ENCODE data around the gene FOXN1.
"Not testable (repeated sequence)": the region's sequence is repeated elsewhere in the genome, so short reads cannot be mapped to it uniquely, and the experiment has no call there.

The FOXN1 gene

GRCh38 chr17:28501421-28502284 is 4.5 kb upstream of the FOXN1 start:
- no peak for DNase-seq

GRCh38 chr17:28503420-28503819 is 2.7 kb upstream of the FOXN1 start:
- DNase-seq: no peak

GRCh38 chr17:28506763-28507487 is 777 bp downstream of the FOXN1 start:
- no peak for DNase-seq

- DNase-seq: no peak
Measured at GRCh38 chr17:28507567-28508203, 1.5 kb downstream of the FOXN1 start.

- DNase-seq: no peak
Measured at GRCh38 chr17:28508211-28508724, 2.1 kb downstream of the FOXN1 start.

- no peak for DNase-seq
Measured at GRCh38 chr17:28509789-28510188, 3.6 kb downstream of the FOXN1 start.

GRCh38 chr17:28511858-28512461 is 5.8 kb downstream of the FOXN1 start:
- no peak for DNase-seq

DNA sequence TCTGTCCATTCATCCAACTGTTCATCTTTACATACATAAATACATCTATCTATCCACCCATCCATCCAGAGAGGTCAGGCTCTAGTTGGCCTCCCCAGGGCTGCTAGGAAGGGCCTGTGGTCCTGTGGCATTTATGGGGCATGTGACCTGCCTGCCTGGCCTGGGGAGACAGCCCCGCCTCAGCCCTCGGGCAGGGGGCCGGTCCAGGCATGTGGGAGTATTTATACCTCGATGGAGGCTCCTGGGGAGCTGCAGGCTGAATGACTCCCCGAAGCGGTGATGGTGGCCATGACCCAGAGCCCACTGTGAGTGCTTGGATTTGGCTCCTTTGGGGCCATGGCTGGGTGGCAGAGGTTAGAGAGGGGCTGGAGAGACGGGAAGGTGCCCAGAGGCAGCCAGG is 7.3 kb downstream of the FOXN1 start:
- no peak for DNase-seq

DNA sequence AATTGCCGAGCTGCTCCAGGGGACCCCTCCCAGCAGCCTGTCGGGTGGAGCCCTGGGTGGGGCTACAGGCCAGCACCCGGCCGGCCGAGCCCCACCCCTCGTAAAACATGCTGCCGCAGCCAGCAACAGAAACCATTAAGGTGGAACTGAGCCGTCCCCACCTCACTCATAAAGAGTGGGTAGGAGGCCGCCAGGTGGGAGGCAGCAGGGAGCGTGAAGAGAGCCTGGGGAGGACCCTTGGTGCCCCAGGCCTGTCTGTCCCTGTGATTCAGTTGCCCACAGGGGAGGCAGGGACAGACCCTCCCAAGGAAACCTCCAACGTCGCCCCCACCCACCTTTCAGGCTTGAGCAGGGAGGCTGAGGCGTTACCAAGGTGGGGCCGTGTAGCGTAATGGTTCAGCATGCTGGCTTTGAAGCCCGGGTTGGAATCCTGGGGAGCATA is 8.4 kb downstream of the FOXN1 start:
- no peak for DNase-seq

- no peak for DNase-seq
Measured at GRCh38 chr17:28515518-28515917, 9.4 kb downstream of the FOXN1 start.

GRCh38 chr17:28518132-28518531 is 12.0 kb downstream of the FOXN1 start:
- DNase-seq: no peak

DNA sequence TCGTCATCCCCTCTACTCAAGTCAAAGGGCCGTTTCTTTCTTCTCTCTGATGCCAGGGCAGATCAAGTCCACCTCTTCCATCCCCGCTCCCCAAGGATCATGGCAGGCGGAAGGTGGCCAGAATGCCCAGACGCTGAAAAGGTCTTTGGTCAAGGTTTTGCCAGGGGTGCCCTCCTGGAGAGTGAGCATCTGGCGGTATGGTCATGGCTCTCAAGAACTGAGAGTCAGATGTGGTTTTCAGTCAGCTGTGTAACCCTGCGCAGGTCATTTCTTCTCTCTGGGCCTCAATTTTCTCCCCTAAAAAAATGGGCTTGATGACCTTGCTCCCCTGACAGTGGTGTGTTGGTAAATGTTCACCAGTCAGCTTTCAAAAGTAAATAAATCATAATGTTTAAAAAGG is 12.4 kb downstream of the FOXN1 start:
- no peak for DNase-seq

DNA sequence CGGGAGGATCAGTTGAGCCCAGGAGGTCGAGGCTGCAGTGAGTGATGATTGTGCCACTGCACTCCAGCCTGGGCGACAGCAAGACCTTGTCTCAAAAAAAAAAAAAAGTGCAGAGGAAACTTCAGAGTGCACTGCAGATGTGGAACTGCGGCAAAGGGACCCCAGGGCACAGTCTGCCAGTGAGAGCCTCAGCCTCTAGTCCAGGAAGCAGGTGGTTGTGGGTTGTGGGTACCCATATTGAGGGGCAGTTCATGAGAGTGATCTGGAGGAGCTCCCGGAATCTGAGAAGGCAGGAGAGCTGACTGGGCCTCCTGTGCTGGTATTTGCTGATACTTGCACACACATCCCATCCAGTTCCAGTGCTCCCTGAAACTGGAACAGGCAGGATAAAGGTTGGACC is 13.1 kb downstream of the FOXN1 start:
- no peak for DNase-seq

DNA sequence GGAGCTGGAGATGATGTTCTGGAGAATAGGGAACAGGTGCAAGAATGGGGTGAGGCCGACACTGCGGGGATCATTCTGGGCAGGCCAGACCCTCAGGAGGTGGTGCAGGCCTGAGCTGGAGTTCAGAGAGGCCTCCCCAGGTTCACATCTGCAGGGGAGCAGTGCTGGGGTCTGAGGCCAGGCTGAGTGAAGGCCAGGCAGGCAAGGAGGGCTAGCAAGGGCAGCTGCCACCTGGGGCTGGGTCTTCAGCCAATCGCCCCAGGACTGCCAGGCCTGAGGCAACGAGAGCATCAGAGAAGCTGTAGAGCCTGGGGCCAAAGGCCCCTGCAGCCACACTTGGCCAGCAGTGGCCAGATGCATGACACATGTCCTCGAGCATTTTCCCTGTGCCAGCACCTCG is 14.5 kb downstream of the FOXN1 start:
- DNase-seq: no peak

DNA sequence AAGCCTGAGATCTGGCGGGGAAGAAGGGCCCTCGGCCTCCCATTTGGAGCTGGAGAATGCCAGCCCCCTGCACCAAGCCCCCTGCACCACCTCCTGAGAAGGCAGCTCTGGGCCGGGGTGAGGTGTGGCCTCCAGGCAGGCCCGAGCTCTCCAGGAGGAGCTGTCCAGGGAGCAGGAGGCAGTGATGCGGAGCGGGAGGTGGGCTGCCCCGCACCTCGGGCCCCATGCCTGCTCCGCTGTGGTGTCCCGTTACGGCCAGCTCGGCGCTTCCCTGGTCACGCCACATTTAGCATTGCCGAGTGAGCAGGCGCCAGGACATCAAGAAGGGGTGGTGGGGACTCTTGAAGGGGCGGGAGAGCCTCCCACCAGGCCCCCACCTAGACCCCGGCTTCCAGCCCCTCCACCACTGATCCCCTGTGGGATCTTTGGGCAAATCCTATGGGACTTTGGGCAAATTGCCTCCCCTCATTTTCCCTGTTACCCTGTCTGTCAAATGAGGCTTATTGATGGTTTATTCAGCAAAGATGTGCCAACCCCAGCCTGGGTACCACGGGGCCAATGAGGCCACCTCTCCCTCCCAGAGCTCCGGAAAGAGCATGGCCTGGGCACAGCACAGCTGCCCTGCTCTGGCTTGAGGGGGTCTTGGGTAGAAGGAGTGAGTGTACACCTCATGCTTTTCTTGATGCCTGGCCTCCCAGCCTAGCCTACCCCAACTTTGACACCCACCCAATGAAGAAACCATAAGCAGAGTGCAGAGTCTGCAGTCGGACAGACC is 15.3 kb downstream of the FOXN1 start:
- DNase-seq: no peak

DNA sequence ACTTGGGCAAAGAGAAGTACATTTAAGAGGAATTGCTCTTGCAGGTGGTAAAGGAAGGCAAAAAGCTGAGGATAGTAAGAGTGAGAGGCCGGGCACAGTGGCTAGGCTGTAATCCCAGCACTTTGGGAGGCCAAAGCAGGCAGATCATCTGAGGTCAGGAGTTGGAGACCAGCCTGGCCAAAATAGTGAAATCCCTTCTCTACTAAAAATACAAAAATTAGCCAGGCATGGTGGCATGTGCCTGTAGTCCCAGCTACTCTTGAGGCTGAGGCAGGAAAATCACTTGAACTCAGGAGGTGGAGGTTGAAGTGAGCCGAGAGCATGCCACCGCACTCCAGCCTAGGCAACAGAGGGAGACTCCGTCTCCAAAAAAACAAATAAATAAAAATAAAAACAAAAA is 16.1 kb downstream of the FOXN1 start:
- DNase-seq: not testable (repeated sequence)

DNA sequence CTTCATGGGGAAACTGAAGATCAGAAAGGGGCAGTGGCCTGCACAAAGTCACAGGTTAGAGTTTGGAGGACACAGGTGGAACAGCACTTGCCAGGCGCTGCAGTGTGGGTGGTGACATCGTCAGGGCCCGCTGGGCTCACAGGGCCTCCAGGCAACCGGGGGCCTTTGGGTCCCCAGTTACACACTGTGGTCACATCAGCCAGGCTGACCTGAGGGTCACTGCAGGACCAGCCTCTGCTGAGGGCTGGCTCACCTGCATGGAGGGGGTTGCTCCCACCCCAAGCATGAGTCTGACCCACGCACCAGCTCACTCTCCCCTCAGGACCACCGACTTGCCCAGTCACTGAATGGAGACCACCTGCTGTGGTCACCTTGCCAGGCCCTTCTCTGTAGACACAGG is 17.0 kb downstream of the FOXN1 start:
- DNase-seq: no peak

- DNase-seq: no peak
Measured at GRCh38 chr17:28523876-28524275, 17.7 kb downstream of the FOXN1 start.

DNA sequence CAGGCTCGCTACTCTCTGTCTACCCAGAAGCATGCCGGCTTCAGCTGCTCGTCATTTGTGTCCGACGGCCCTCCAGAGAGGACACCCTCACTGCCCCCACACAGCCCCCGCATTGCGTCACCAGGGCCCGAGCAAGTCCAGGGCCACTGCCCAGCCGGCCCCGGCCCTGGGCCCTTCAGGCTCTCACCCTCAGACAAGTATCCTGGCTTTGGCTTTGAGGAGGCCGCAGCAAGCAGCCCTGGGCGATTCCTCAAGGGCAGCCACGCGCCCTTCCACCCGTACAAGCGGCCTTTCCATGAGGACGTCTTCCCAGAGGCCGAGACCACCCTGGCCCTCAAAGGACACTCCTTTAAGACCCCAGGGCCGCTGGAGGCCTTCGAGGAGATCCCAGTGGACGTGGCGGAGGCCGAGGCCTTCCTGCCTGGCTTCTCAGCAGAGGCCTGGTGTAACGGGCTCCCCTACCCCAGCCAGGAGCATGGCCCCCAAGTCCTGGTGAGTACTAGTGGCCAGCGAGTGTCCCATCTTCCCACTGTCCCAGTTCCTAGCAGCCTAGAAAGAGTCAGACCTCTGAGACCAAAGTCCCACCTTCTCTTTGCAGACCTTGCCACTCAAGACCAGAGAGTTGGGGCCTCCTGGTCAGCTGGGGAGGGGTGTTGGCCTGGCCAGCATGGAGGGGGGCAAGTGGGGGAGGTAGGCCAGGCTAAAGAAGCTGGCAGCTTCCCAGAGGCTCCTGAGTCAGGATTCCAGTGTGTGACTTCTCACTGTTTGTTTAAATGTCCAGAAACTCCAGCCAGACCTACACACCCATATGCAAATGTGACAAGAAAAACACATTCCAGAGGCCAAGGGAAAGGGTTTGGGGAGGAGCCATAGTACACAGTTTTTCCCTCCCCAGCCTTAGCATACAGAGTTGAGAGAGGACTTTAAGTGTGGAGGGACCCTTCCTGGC is 18.6 kb downstream of the FOXN1 start:
- DNase-seq: no peak

GRCh38 chr17:28526381-28526780 is 20.2 kb downstream of the FOXN1 start:
- no peak for DNase-seq

- DNase-seq: no peak
Measured at GRCh38 chr17:28527181-28527681, 21.1 kb downstream of the FOXN1 start.

All from NCI-H1436 treated with DMSO at 0.1 percent for 48 hours (cell line).